Measurements from ENCODE around the gene TSR1. TPM values are rescaled to one million over a fixed set of nuclear protein-coding genes. Genes with fewer than 3 reads are reported as not detected.

Gene TSR1
- polyA plus RNA-seq, 1 donor = 38.5 TPM

DNA sequence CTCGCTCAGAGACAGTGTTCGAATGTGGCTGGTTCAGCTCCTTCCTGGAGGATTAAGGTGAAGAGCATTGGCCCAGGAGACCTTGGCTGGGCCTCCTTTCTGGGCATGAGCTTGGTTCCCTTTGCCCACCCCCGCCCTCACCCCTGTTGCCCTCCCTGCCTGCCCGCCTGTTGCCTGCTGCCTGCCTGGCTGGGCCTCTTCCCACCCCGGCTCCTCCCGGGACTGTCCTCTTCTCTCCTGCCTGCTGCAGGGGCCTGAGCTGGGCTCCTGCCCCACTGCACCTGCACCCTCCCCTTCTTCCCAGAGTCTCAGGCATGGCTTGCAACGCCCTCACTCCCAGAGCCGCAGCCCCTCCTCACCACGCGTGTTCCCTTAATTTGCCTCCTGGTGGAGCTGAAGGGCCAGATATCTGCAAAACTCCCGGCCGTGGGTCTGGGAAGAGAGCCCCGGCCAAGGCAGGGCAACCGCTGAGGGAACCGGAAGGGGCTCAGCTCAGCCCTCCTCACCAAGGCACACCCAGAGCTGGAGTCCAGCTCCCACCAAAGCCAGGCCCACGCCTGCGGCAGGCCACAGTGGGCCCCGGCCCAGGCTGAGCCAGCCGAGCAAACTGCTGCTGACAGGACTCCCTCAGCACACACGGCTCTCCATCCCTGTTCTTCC lies 33.4 kb upstream of the TSR1 start:
- DNase-seq = no peak

DNA sequence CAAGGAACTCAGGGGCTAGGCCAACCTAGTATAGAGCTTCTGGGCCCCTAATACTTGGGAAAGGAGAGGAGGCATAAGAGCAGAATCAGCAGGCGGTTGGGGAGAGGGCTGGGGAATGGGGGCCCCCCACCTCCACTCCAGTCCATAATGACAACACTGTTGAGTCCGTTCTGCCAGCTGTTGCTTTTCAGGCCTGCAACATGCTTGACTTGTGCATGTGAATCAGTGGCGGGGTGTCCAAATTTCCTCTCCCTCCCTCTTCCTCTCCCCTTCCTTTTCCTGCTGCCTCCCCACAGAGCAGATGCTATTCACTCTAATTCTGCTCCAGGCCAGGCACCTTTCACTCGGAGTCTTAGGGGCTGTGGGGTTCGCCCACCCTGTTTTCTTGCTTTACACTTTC lies 32.8 kb upstream of the TSR1 start:
- no peak for DNase-seq

GRCh38 chr17:2368359-2368758 lies 32.1 kb upstream of the TSR1 start:
- DNase-seq = no peak

- no peak for DNase-seq
These were observed 30.7 kb upstream of the TSR1 start for GRCh38 chr17:2366747-2367494.

- no peak for DNase-seq
These were observed 28.9 kb upstream of the TSR1 start for GRCh38 chr17:2365132-2365531.

- no peak for DNase-seq
These were observed 28.5 kb upstream of the TSR1 start for GRCh38 chr17:2364763-2365116.

DNA sequence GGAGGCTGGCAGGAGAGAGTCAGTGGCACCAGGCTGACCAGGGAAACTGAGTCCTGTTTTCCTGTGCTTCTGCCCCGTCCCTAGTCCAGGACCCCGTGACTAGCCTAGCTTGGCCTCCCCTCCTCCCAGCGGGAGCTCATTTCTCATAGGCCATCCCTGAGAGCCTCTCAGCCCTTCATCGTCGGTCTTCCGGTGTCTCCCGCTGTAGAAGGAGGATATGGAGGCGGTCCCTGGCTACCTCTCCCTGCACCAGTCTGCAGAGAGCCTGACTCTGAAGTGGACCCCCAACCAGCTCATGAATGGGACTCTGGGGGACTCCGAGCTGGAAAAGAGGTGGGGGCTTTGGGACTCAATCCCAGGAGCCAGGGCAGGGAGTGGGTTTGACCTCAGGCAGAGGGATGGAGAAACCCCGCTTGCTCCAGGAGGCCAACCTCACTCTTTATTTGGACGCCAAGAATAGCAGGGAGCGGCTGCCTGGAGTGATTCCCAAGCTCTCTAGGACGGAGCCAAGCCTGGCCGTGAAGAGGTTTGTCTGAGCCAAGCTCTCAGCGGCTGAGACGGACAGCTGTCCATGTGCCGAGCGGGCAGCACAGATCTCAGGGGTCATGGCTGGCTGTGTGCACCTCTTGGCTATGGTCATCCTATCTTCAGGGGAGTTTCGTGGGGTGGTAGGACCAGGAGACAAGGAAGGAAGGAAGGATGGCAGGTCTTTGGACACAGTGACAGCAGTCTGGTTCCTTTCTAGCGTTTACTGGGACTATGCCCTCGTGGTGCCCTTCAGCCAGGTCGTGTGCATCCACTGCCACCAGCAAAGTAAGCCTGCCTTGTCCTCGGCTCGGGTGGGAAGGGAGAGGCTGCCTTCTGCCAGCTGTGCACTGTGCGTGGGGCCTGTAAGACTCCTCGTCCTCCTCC lies 27.9 kb upstream of the TSR1 start:
- DNase-seq = no peak

- no peak for DNase-seq
These were observed 27.1 kb upstream of the TSR1 start for GRCh38 chr17:2363318-2363717.

- no peak for DNase-seq
These were observed 26.6 kb upstream of the TSR1 start for GRCh38 chr17:2362881-2363280.

DNA sequence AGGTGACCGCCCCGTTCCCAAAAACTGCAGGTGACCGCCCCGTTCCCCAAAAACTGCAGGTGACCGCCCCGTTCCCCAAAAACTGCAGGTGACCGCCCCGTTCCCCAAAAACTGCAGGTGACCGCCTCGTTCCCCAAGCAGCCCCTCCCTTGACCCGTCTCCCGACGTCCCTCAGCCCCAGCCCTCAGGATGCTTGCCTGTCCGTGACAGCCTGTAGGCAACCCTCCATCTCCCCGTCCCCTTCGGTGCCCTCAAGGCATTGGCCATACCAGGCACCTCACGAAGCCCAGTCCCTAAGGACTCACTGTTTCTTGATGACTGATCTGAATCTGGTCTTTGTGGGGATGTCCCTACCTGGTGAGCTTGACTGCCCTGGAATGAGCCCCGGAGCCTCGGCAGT lies 26.2 kb upstream of the TSR1 start:
- no peak for DNase-seq

DNA sequence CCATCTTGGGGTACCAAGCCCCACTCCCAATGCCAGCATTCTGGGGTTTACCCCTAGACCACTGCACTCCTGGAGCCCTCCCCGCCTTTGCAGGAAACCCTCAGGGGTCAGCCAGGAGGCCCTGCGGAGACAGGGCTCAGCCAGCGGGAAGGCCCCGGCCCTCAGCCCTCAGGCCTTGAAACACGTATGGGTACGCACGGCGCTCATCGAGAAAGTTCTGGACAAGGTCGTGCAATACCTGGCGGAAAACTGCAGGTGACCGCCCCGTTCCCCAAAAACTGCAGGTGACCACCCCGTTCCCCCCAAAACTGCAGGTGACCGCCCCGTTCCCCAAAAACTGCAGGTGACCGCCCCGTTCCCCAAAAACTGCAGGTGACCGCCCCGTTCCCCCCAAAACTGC lies 25.8 kb upstream of the TSR1 start:
- DNase-seq = no peak

- DNase-seq = no peak
These were observed 24.9 kb upstream of the TSR1 start for GRCh38 chr17:2361010-2361760.

GRCh38 chr17:2357931-2358434 lies 21.7 kb upstream of the TSR1 start:
- no peak for DNase-seq

DNA sequence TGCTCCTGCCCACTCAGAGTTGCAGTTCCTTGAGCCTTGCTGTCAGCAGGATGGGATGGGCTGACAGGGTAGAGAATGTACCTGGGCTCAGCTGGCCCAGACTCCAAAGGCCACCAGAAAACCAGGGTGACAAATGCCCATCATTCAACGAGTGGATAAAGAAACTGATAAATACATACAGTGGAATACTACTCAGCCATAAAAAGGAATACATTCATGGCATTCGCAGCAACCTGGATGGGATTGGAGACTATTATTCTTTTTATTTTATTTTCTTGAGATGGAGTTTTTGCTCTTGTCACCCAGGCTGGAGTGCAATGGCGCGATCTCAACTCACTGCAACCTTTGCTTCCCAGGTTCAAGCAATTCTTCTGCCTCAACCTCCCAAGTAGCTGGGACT lies 21.0 kb upstream of the TSR1 start:
- DNase-seq = no peak

GRCh38 chr17:2354311-2354710 lies 18.1 kb upstream of the TSR1 start:
- no peak for DNase-seq

DNA sequence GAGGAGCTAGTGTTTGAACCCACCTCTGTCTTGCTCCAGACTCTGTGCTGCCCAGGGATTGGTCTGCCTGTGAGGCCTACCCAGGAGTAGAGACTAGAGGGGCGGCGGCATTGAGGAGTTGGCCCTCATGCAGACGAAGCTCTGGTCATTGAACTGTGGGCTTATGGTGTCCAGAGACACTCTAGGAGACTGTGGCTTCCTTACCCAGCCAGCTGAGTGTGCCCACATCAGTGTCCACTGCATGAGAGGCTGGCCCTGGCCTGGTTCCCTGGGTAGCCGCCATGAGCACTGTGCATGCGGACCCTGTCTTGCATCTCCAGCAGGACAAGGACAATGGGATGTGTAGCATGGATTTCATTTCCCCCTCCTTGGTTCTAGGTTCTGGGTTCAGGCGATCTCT lies 15.0 kb upstream of the TSR1 start:
- DNase-seq = no peak

GRCh38 chr17:2347805-2348685 lies 11.8 kb upstream of the TSR1 start:
- DNase-seq = peak; percentile 73

DNA sequence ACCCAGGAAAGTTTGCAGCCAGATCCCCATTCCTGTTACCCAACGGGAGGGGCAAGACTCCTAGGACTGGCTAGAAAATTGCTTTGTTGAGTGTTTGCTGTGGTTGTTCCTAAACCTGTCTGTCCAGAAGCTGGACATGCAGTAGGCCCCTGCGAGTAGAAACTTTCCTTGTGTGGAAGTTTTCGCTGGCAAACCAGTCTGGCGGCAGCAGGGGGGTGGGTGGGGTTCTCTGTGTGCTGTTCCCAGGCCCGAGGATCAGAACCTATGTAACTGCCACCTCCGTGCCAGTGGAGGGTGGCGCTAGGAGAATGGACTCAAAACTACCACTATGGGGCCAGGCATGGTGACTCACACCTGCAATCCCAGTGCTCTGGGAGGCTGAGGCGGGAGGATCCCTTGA lies 10.2 kb upstream of the TSR1 start:
- DNase-seq = no peak

DNA sequence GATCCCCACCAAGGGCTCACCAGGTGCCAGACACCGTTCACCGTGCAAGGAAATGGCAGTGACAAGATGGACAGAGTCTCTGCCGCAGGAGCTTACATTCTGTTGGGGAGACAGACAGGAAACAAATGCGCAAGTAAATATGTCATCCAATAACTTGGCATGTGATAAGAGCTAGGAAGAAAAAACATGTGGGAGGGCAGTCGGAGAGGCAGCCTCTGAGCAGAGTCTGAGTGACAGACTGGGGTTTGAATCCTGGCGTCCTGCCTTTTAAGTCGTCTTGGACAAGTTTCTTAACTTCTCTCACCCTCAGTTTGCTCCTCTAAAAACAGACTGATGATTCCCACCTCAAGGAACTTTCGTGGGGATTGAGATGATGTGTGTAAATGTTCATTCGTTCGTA lies 8.3 kb upstream of the TSR1 start:
- no peak for DNase-seq

DNA sequence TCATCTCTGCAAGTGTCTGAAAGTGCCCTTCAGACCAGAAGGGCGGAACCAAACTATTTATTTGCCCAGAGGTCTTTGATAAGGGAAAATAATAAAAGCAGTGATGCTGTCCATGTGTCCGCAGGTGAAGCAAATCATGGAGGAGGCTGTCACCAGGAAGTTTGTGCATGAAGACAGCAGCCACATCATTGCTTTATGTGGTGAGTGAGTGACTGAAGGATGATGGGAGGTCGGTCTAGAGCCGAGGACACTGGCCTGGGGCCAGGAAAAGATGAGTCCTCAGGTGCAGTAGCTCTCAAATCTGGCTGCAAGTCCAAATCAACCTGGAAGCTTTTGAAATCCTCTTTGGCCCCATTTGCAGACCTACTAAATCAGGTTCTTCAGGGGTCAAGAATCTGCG lies 7.2 kb upstream of the TSR1 start:
- DNase-seq = no peak

GRCh38 chr17:2338315-2338657 lies 2.0 kb upstream of the TSR1 start:
- no peak for DNase-seq

All from left kidney (tissue), 2 donors.